Adipose tissue (tissue), 3 donors: Measurements from ENCODE around the gene RSPH9. TPM values are rescaled to one million over a fixed set of nuclear protein-coding genes. Genes with fewer than 3 reads are reported as not detected.
"Not testable (repeated sequence)": the region's sequence is repeated elsewhere in the genome, so short reads cannot be mapped to it uniquely, and the experiment has no call there.

Source experiments
- H3K27ac ChIP-seq: one replicate; pipeline ENCODE4 v1.5.1; 2013; ENCODE audit warnings: low read depth, low read length
- WGBS, 3 donors: extraction: QIAGEN DNeasy Blood & Tissue Kit; methylation state at CpG; one replicate each; pipeline ENCODE4 v1.1.7; 2013; 5-methylcytosine and 5-hydroxymethylcytosine counted together
- polyA plus RNA-seq, 3 donors: library from polyadenylated mRNA; stranded (reverse); fragments of 200-250 nt; gene quantifications; one replicate each; pipeline ENCODE4 v1.2.3, GENCODE V29; 2013
- donor health status: healthy with polysubstance abuse.
- donor health status: Bipolar disorder and iron deficiency.
- donor health status: healthy.

Gene RSPH9
- polyA plus RNA-seq, 3 donors: 0.21 to 0.52 (median 0.22) TPM

GRCh38 chr6:43627008-43627825 lies 17.6 kb upstream of the RSPH9 start:
- H3K27ac ChIP-seq: peak overlapping the region; percentile 83
- WGBS, 3 donors: 44 to 60% (median 49%) methylated on average over 5 of the region's 5 CpGs

DNA sequence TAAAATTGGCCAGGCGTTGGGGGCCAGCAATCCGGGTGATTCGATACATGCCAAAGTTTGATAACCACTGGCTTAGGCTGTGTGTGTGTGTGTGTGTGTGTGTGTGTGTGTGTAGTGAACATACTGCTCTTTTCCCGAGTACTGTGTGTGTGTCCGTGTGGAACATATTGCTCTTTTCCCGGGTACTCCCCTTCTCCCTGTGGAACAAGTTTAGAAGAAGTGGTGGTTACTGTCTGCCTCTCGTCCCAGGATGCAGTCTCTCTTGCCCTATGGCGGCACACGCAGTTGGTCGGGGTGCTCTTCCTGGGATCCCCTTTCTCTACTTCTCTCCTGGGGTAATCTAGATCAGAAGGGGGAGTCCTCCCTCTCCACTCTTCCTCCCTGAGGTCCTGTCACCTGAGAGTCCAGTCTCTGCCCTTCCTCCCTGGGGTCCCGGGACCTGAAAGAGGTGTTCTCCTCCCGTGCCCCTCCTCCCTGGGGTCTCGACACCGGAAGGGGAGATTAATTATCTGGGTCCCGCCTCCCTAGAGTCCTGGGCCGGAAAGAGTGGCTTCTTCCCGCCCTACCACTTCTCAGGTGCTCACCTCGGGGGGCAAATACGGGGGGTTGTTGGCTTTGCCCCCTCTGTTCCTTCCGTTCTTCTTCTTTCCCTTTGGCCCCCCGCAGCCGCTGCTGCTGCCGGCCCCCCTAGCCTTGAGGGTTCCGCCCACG lies 16.3 kb upstream of the RSPH9 start:
- WGBS, 3 donors: 0 to 3% (median 2%) methylated on average over 21 to 25 of the region's 25 CpGs
- peak overlapping the region; percentile 93 for H3K27ac ChIP-seq

DNA sequence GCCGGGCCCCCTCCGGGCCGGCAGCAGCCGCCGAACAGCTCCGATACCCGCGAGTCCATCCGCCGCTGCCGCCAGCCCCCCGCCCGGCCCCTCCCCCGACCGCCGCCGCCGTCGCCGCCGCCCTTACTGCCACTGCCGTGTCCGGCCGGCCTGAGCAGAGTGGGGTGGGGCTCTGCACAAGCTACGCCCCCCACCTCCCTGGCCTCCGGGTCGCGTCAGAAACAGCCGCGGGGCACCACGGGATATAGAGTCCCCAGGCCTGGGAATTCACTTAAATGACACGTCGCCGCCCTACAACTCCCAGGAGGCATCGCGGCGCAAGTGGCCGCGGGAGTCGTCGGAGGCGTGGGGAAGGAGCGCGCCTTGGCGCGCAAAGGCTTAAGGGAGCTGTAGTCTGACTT lies 15.7 kb upstream of the RSPH9 start, which contains the start of gene GTPBP2:
Gene GTPBP2 (minus strand): TSS at position 161 of the 401 bp plus-strand sequence. CDS start 102 bp downstream, at position 59.
- peak within 1 kb of the TSS; percentile 93 for H3K27ac ChIP-seq
- WGBS, 3 donors: 1% methylated on average over 38 to 46 of the region's 46 CpGs

- WGBS, 3 donors: 0 to 1% (median 0%) methylated on average over 38 to 41 of the region's 41 CpGs
- H3K27ac ChIP-seq: peak overlapping the region; percentile 38
Measured at GRCh38 chr6:43629505-43630300, 15.1 kb upstream of the RSPH9 start.

GRCh38 chr6:43630980-43631619 lies 13.7 kb upstream of the RSPH9 start:
- H3K27ac ChIP-seq: no peak overlapping the region
- WGBS, 3 donors: 97 to 100% (median 98%) methylated on average over 1 of the region's 1 CpG

DNA sequence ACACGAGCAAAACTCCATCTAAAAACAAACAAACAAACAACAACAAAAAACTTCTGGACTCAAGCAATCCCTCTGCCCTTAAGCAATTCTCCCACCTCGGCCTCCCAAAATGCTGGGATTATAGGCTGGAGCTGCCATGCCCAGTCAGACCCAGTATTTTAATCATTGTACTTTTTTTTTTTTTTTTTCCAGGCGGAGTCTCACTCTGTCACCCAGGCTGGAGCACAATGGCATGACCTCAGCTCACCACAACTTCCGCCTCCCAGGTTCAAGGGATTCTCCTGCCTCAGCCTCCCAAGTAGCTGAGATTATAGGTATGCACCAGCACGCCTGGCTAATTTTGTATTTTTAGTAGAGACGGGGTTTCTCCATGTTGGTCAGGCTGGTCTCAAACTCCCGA lies 11.8 kb upstream of the RSPH9 start:
- not testable (repeated sequence) for H3K27ac ChIP-seq
- 91 to 94% (median 93%) methylated on average over 7 of the region's 7 CpGs for WGBS, 3 donors

DNA sequence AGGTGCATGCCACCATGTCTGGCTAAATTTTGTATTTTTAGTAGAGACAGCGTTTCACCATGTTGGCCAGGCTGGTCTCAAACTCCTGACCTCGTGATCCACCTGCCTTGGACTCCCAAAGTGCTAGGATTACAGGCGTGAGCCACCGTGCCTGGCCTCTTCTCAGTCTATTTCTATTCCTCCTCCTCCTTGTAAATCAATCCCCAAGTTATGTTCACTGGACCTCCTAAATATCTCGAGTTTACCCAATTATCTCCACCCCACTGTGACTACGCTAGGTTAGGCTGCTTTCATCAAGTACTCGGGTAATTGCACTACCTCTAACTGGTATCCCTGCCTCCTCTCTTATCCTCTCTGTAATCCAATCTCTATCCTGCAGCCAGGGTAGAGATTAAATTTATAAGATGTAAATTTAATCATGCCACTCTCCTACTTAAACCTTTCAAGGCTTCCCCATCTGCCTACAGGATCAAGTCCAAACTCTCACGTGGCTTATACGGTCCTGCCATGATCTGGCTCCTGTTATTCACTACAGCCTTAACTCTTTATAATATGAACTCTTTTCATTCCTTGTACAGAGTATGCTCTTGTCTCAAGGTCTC lies 10.0 kb upstream of the RSPH9 start:
- 72 to 79% (median 76%) methylated on average over 9 of the region's 9 CpGs for WGBS, 3 donors
- no peak overlapping the region for H3K27ac ChIP-seq

DNA sequence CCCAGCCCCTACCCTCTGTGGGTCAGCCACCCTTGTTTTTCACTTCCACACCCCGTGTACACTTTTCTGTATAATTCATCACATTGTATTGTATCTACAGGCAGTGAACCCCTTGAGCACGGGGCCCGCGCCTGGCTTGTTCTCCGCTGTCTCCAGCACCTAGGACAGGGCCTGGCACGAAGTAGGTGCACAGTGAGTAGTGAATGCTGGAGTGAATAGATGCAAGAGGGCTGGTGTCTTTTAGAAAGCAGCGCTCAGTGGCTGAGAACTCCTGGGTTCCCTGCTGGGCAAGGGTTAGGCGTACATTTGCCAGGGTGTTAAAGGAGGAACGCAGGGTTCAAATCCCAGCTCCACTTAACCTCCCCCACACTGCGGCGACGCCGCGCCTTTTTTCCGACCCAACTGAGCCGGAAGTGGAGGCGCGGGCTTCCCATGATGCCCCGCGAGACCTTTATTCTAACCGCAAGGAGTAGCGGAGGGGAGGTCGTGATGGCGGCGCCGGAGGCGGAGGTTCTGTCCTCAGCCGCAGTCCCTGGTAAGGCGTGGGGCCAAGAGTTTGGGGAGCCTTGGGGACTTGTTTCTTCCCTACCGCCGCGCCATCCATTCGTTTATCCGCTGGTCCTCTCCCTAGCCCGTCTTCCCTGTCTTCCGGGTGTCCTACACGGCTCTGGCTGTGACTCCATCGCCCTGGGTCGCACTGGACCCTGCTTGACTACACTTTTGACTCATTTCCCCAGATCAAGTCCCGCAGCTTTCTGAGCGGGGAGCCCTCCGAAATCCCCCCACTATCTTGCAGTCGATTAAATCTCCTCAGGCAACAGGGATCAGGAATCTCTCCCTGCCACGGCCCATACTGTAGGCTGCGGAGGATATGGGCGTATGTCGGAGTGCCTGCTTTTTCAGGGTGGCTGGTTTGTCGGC lies 9.2 kb upstream of the RSPH9 start, which contains the start of gene MAD2L1BP:
Gene MAD2L1BP (plus strand): TSS at position 454 of the 921 bp plus-strand sequence. CDS start 36 bp downstream, at position 490.
- 3 to 4% (median 4%) methylated on average over 47 to 48 of the region's 48 CpGs for WGBS, 3 donors
- H3K27ac ChIP-seq: peak within 1 kb of the TSS; percentile 14

- H3K27ac ChIP-seq: no peak overlapping the region
- WGBS, 3 donors: 12 to 23% (median 21%) methylated on average over 7 of the region's 7 CpGs
Measured at GRCh38 chr6:43636308-43636659, 8.6 kb upstream of the RSPH9 start.

GRCh38 chr6:43639984-43640800 lies 4.6 kb upstream of the RSPH9 start:
- H3K27ac ChIP-seq: no peak overlapping the region
- 89 to 93% (median 92%) methylated on average over 21 of the region's 21 CpGs for WGBS, 3 donors

DNA sequence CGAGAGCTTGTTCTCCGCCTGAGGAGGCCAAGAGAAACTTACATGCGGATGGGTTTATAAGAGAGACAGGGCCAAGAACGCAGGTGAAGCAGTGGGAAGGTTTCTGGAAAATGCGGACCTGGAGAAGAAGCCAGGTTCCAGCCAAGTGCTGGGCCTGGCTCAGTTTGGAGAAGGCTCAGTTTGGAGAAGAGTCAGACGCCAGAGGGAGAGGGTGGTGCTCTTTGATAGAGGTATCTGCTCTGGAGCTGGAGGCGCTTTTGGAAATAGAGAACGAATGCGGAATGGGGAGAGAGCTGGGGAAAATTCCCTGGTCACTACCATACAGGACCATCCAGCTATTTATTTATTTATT lies 753 bp downstream of the RSPH9 start:
- H3K27ac ChIP-seq: no peak overlapping the region
- 12 to 20% (median 18%) methylated on average over 9 of the region's 9 CpGs for WGBS, 3 donors

DNA sequence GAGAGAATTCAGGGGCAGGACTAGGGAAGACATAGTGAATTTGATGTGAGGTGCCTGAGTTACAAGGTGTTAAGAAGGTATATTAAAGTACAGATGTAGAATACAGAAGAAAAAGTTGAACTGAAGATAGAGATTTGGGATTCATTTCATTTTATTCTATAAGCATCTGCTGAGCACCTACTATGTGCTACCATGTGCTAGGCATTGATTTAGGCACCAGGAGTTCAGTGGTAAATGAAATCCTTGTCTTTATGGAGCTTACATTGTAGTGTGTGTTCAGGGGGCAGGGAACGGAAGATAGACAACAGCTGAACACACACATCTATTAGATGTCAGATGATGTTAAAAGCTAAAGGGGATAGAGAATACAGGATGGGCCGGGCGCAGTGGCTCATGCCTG lies 2.8 kb downstream of the RSPH9 start:
- no peak overlapping the region for H3K27ac ChIP-seq
- 74 to 96% (median 95%) methylated on average over 3 of the region's 3 CpGs for WGBS, 3 donors

- H3K27ac ChIP-seq: no peak overlapping the region
- WGBS, 3 donors: 89 to 100% (median 96%) methylated on average over 2 of the region's 2 CpGs
Measured at GRCh38 chr6:43648248-43648647, 3.4 kb downstream of the RSPH9 start.

DNA sequence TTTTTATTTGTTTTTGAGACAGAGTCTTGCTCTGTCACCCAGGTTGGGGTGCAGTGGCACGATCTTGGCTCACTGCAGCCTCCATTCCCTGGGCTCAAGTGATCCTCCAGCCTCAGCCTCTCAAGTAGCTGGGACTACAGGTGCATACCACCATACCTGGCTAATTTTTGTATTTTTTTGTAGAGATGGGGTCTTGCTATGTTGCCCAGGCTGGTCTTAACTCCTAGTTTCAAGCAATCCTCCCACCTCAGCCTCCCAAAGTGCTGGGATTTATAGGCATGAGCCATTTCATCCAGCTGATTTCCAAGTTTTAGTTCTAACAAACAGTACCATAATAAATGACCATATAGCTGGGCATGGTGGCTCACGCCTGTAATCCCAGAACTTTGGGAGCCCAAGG lies 8.0 kb downstream of the RSPH9 start:
- not testable (repeated sequence) for H3K27ac ChIP-seq
- 91 to 95% (median 95%) methylated on average over 2 of the region's 2 CpGs for WGBS, 3 donors

DNA sequence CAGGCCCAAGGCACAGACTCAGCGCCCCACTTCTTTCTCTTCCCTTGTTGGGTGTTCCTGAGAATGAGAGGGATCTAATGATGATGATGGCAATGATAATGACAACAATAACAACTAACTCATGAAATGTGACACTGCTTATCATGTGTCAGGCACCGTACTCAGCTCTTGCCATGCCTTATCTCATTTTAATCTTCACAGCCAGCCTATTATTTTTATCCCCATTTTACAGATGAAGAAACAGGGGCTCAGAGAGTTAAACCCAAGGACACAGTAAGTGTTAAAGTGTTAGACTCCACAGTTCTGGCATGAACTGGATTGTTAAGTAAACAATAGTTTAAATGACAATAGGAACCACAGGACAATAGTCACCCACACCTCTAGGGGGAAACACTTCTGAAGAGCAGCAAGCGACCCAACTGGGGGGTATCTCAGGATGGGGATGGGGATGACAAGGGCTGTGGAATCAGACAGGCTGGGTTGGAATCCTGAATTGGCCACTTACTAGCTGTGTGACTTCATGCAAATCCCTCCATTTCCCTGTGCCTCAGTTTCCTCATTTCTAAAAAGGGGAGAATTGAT lies 12.5 kb downstream of the RSPH9 start:
- H3K27ac ChIP-seq: no peak overlapping the region
- 78 to 98% (median 93%) methylated on average over 3 of the region's 3 CpGs for WGBS, 3 donors

DNA sequence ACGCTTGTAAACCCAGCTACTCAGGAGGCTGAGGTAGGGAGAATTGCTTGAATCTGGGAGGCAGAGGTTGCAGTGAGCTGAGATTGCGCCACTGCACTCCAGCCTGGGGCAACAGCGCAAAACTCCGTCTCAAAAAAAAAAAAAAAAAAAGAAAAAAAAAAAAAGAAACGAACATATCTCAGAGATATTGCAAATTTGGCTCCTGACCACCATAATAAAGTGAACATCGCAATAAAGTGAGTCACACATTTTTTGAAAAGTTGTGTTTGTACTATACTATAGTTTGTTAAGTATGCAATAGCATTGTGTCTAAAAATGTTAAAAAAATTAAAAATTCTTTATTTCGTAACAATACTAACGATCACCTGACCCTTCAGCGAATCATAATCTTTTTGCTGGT lies 13.3 kb downstream of the RSPH9 start:
- WGBS, 3 donors: 93 to 94% (median 93%) methylated on average over 9 of the region's 9 CpGs

More for the DNA sequence above, 13.3 kb downstream of the RSPH9 start:
- H3K27ac ChIP-seq: no peak overlapping the region
